B cell (primary cell): ENCODE results near the gene CCDC60. TPM values are rescaled to one million over a fixed set of nuclear protein-coding genes. Genes with fewer than 3 reads are reported as not detected.

ENCODE experiments used
- ATAC-seq: fragments of 200-7000 bp; cut with Tn5 transposase; one replicate; pipeline ENCODE4 v1.10.0; 2021; ENCODE audit warnings: low read depth, mild to moderate bottlenecking, moderate number of reproducible peaks, moderate library complexity
- CTCF ChIA-PET: fragments of 350-600 bp; sonication (Branson Sonifier 250); formaldehyde crosslinking; loops from one replicate; lab custom pipeline; 2021; ENCODE audit warnings: antibody characterized with exemption, inconsistent platforms; lab: Charles Lee
- POLR2A ChIA-PET: fragments of 350-600 bp; sonication (Branson Sonifier 250); formaldehyde crosslinking; loops from one replicate; lab custom pipeline; 2021; ENCODE audit warnings: antibody characterized with exemption; lab: Charles Lee
- DNase-seq: peaks from one replicate; pipeline ENCODE4 v3.0.0; 2013
- H2AFZ ChIP-seq: 2 replicates; pipeline ENCODE4 v1.6.1; 2012; ENCODE audit warnings: mild to moderate bottlenecking, low read depth, low read length; ENCODE audit not compliant: insufficient read depth, poor library complexity, severe bottlenecking
- H3K27ac ChIP-seq, 2 donors: 1 replicate in 1 of 2; 2 replicates in 1 of 2; pipeline ENCODE4 v1.5.1; 2012 to 2013; ENCODE audit warnings: low read length in 2 of 2, mild to moderate bottlenecking in 2 of 2, moderate library complexity in 1 of 2
- H3K27me3 ChIP-seq, 4 experiments: fragments of 200-600 bp in 1 of 4; sonication (generic) in 1 of 4; replicated peaks in 1 of 4; 1 replicate in 2 of 4; 2 replicates in 2 of 4; pipeline versions ENCODE4 v1.6.1 to v1.7.0; 2013 to 2016; ENCODE audit warnings: low read length in 3 of 4, mild to moderate bottlenecking in 2 of 4, mixed read lengths in 1 of 4, moderate library complexity in 1 of 4; ENCODE audit not compliant: insufficient read depth in 4 of 4, control insufficient read depth in 3 of 4; ENCODE audit errors: control extremely low read depth in 1 of 4
- H3K36me3 ChIP-seq, 2 experiments: replicated peaks in 1 of 2; 1 replicate in 1 of 2; 2 replicates in 1 of 2; pipeline versions ENCODE4 v1.6.1 to v1.7.1; 2013; ENCODE audit warnings: low read length in 1 of 2; ENCODE audit not compliant: insufficient read depth in 2 of 2, control insufficient read depth in 1 of 2; ENCODE audit errors: control extremely low read depth in 1 of 2, extremely low read depth in 1 of 2
- H3K4me1 ChIP-seq, 2 donors: fragments of 200-600 bp in 1 of 2; sonication (generic) in 1 of 2; 1 replicate in 1 of 2; 2 replicates in 1 of 2; pipeline versions ENCODE4 v1.5.1 to v1.6.1; 2013 to 2017; ENCODE audit warnings: low read length in 2 of 2; ENCODE audit not compliant: control insufficient read depth in 2 of 2, insufficient read depth in 2 of 2
- H3K4me2 ChIP-seq: replicated peaks from 2 replicates; pipeline ENCODE3; 2012; ENCODE audit warnings: mild to moderate bottlenecking, low read depth, low read length; ENCODE audit not compliant: poor library complexity, severe bottlenecking
- H3K4me3 ChIP-seq, 5 experiments: fragments of 200-600 bp in 1 of 5; sonication (generic) in 1 of 5; 1 replicate in 3 of 5; 2 replicates in 2 of 5; pipeline versions ENCODE4 v1.5.1 to v1.7.0; 2011 to 2016; ENCODE audit warnings: low read length in 4 of 5, mild to moderate bottlenecking in 4 of 5, low read depth in 2 of 5, control low read depth in 1 of 5, moderate library complexity in 1 of 5; ENCODE audit not compliant: insufficient read depth in 1 of 5; ENCODE audit errors: control extremely low read depth in 1 of 5, extremely low read depth in 1 of 5
- H3K79me2 ChIP-seq: fragments of 200-600 bp; sonication (generic); one replicate; pipeline ENCODE4 v1.6.0; 2016; ENCODE audit warnings: low read length; ENCODE audit not compliant: control insufficient read depth, insufficient read depth
- H3K9ac ChIP-seq: fragments of 200-600 bp; sonication (generic); 2 replicates; pipeline ENCODE4 v1.6.1; 2017; ENCODE audit warnings: mild to moderate bottlenecking, low read length, moderate library complexity
- H3K9me3 ChIP-seq, 3 donors: one replicate each; pipeline versions ENCODE4 v1.6.1 to v1.7.1; 2013; ENCODE audit warnings: low read length in 2 of 3; ENCODE audit not compliant: control insufficient read depth in 2 of 3, insufficient read depth in 1 of 3; ENCODE audit errors: control extremely low read depth in 1 of 3
- H4K20me1 ChIP-seq: 2 replicates; pipeline ENCODE4 v1.6.0; 2012; ENCODE audit warnings: mild to moderate bottlenecking, low read length; ENCODE audit not compliant: insufficient read depth, control insufficient read depth, poor library complexity, severe bottlenecking
- H3K27ac Mint-ChIP-seq: one replicate; pipeline ENCODE4 v1.8.0; 2021; ENCODE audit warnings: mixed read lengths
- H3K27me3 Mint-ChIP-seq: one replicate; pipeline ENCODE4 v1.8.0; 2021; ENCODE audit warnings: mixed read lengths
- H3K4me1 Mint-ChIP-seq: one replicate; pipeline ENCODE4 v1.8.0; 2021; ENCODE audit warnings: mixed read lengths
- H3K4me3 Mint-ChIP-seq: one replicate; pipeline ENCODE4 v1.8.0; 2021; ENCODE audit warnings: mixed read lengths
- H3K9me3 Mint-ChIP-seq: one replicate; pipeline ENCODE4 v1.8.0; 2022; ENCODE audit warnings: mixed read lengths; ENCODE audit not compliant: insufficient read depth
- CTCF ChIP-seq: fragments of 200-600 bp; IDR thresholded peaks from one replicate; pipeline ENCODE4 v1.8.0; 2022; ENCODE audit warnings: antibody characterized with exemption, mild to moderate bottlenecking
- EZH2 ChIP-seq: IDR thresholded peaks from 2 replicates; pipeline ENCODE4 v1.6.1; 2012; ENCODE audit warnings: borderline replicate concordance, low read depth, mild to moderate bottlenecking, moderate library complexity, low read length; ENCODE audit not compliant: insufficient read depth, poor library complexity, severe bottlenecking
- WGBS: methylation state at CpG from one replicate; pipeline ENCODE4 v1.1.5; 2013; ENCODE audit warnings: missing lambda C conversion rate; ENCODE audit not compliant: insufficient coverage; 5-methylcytosine and 5-hydroxymethylcytosine counted together
- intact Hi-C: fragments of 100-400 bp; cut with micrococcal nuclease; formaldehyde crosslinking; loops from one replicate; pipeline ENCODE4 v1.10.0; 2022
- polyA plus RNA-seq: library from polyadenylated mRNA; depleted of rRNA; stranded (reverse); fragments of >200 nt; gene quantifications from 2 replicates; pipeline ENCODE4 v1.2.3, GENCODE V29; 2012
- total RNA-seq, 2 donors: library from RNA; stranded (reverse); fragments of 120-200 nt in 1 of 2; gene quantifications; 1 replicate in 1 of 2; 2 replicates in 1 of 2; pipeline versions ENCODE4 v1.2.3 to v1.2.4, GENCODE V29; 2013 to 2022

CCDC60 gene
- total and polyA plus RNA-seq, 2 donors (not counting 1 experiment from before 2014, with no cell fraction given): not detected

GRCh38 chr12:119294211-119294610, 40.3 kb upstream of the CCDC60 start:
- Mint-ChIP-seq H3K27ac (no peak overlapping the region), H3K4me3 (no peak overlapping the region), H3K4me1 (no peaks in the 10 kb centered on the region), H3K9me3 (no peaks in the 10 kb centered on the region), H3K27me3 (peaks cover 13% of the 10 kb centered on the region)
- H3K4me2 ChIP-seq: no peak overlapping the region
- CTCF ChIA-PET: no interaction called here
- H3K27me3 ChIP-seq: peaks cover 0 to 3% (median 0%) of the 10 kb centered on the region in 4 experiments
- DNase-seq (no peak), ATAC-seq (no peak)
- no peaks in the 10 kb centered on the region for H4K20me1 ChIP-seq
- H3K79me2 ChIP-seq: no peaks in the 10 kb centered on the region
- intact Hi-C loops: no loop called here
- H3K4me3 ChIP-seq: no peak overlapping the region
- H3K36me3 ChIP-seq: no peaks in the 10 kb centered on the region
- H3K4me1 ChIP-seq: no peaks in the 10 kb centered on the region
- no peak overlapping the region for H2AFZ ChIP-seq
- POLR2A ChIA-PET: no interaction called here
- no peaks in the 10 kb centered on the region for H3K9me3 ChIP-seq
- H3K9ac ChIP-seq: no peak overlapping the region
- no peak overlapping the region for H3K27ac ChIP-seq
- no peak for TF ChIP-seq CTCF
- TF ChIP-seq EZH2: no peak
- 56% methylated on average over 2 of the region's 5 CpGs for WGBS

GRCh38 chr12:119296535-119296934, 38.0 kb upstream of the CCDC60 start:
- POLR2A ChIA-PET: no interaction called here
- no peaks in the 10 kb centered on the region for H3K36me3 ChIP-seq
- no peak overlapping the region for H3K27ac ChIP-seq
- H3K27me3 Mint-ChIP-seq: peaks cover 13% of the 10 kb centered on the region
- CTCF ChIA-PET: no interaction called here
- no peak overlapping the region for H3K4me2 ChIP-seq
- TF ChIP-seq CTCF: no peak
- no peak for TF ChIP-seq EZH2
- no peak overlapping the region for H3K4me3 ChIP-seq
- H3K4me1 ChIP-seq: no peaks in the 10 kb centered on the region
- no peaks in the 10 kb centered on the region for H3K9me3 Mint-ChIP-seq
- no peaks in the 10 kb centered on the region for H3K4me1 Mint-ChIP-seq
- H4K20me1 ChIP-seq: no peaks in the 10 kb centered on the region
- no peak overlapping the region for H3K4me3 Mint-ChIP-seq
- H3K9ac ChIP-seq: no peak overlapping the region
- H2AFZ ChIP-seq: no peak overlapping the region
- no peaks in the 10 kb centered on the region for H3K79me2 ChIP-seq
- intact Hi-C loops: no loop called here
- ATAC-seq: no peak
- DNase-seq: no peak
- no peak overlapping the region for H3K27ac Mint-ChIP-seq
- peaks cover 0 to 3% (median 1%) of the 10 kb centered on the region in 4 experiments for H3K27me3 ChIP-seq
- H3K9me3 ChIP-seq: no peaks in the 10 kb centered on the region
- 40% methylated on average over 1 of the region's 2 CpGs for WGBS
